ENCODE data around the gene GCNT2.

DNA sequence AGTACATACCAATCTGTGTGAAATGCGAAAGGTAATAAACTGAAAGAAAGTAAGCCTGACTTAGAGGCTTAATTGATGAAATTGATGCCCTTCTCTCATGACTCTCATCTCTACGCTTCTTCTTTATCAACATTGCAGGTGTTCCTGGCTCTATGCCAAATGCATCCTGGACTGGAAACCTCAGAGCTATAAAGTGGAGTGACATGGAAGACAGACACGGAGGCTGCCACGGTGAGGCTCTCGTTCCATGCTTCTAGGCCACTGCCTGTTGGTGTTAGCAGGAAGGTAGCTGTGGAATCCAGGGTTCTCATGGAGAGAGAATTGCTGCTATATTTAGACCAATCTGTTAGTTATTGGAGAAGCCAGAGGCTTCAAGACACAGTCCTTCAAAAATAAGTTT, 100.1 kb downstream of the GCNT2 start:
- TF ChIP-seq CTCF (IDR thresholded peaks at IDR 0.05; ENCODE audit: low read depth, low read length) (no peak), POLR2A (IDR thresholded peaks at IDR 0.05; ENCODE audit: extremely low read depth, insufficient read length) (no peak), MAX (IDR thresholded peaks at IDR 0.05; ENCODE audit: low read depth, low read length) (no peak)
